ENCODE data around the gene FKBP8. TPM values are rescaled to one million over a fixed set of nuclear protein-coding genes. Genes with fewer than 3 reads are reported as not detected.

FKBP8 gene
- total RNA-seq, 1 donor: 288 TPM

- peak; percentile 42 for DNase-seq (ENCODE audit: insufficient read length, low spot score, missing footprints)
- H4K20me1 ChIP-seq (ENCODE audit: insufficient read depth, low read length): peaks cover 96% of the 10 kb centered on the region
- H3K9me3 ChIP-seq (ENCODE audit: low read depth, low read length): no peaks in the 10 kb centered on the region
- H3K36me3 ChIP-seq (ENCODE audit: insufficient read depth, low read length): no peaks in the 10 kb centered on the region
- TF ChIP-seq, protein P1, sequence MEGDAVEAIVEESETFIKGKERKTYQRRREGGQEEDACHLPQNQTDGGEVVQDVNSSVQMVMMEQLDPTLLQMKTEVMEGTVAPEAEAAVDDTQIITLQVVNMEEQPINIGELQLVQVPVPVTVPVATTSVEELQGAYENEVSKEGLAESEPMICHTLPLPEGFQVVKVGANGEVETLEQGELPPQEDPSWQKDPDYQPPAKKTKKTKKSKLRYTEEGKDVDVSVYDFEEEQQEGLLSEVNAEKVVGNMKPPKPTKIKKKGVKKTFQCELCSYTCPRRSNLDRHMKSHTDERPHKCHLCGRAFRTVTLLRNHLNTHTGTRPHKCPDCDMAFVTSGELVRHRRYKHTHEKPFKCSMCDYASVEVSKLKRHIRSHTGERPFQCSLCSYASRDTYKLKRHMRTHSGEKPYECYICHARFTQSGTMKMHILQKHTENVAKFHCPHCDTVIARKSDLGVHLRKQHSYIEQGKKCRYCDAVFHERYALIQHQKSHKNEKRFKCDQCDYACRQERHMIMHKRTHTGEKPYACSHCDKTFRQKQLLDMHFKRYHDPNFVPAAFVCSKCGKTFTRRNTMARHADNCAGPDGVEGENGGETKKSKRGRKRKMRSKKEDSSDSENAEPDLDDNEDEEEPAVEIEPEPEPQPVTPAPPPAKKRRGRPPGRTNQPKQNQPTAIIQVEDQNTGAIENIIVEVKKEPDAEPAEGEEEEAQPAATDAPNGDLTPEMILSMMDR (IDR thresholded peaks at IDR 0.05; ENCODE audit: extremely low read depth, low read depth, low read length): no peak
- peaks cover 21% of the 10 kb centered on the region for H3K4me1 ChIP-seq (ENCODE audit: insufficient read depth, low read length)
- H3K27ac ChIP-seq (ENCODE audit: low read depth, low read length): no peak overlapping the region
- no peak overlapping the region for H3K4me3 ChIP-seq (ENCODE audit: insufficient read depth, low read length)
- peaks cover 97% of the 10 kb centered on the region for H3K79me2 ChIP-seq (ENCODE audit: insufficient read depth, low read length)
- no peak overlapping the region for H3K4me2 ChIP-seq (ENCODE audit: insufficient read depth, low read length)
- H2AFZ ChIP-seq (ENCODE audit: low read length): no peak overlapping the region
- no peaks in the 10 kb centered on the region for H3K27me3 ChIP-seq (ENCODE audit: insufficient read depth, low read length)
Measured at GRCh38 chr19:18506101-18506930, 37.1 kb downstream of the FKBP8 start.

DNA sequence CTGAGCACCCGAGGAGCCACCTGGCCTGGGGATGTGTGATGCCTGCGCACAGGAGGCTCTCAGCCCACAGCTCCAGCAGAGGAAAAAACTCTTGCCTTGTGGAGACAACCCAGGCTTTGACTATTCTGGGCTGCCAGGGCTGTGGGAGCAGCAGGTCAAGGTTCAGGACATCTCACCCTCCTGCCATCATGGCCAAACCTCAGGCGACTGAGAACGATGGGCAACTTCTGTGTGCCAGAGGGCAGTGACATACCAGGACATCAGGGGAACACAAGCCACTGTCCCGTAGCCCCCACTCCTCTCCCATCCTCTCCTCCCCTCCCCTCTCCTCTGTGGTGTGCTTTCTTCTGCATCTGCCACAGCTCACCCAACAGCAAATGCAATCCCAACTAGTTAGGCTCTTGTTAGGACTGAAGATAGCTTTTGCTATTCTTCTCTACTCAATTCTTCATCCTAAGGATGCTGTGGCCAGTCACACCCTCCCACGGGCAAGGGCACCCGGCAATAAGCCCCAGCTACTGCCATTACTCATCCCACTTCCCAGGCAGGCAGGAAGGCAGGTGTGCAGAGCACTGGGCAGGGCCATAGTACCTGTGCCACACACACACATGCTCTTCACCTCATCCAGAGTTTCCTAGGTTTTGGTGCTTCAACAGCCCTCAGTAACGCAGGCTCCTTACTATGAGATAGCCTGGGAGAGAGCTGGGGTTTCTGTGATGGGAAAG is 38.3 kb downstream of the FKBP8 start:
- peaks cover 21% of the 10 kb centered on the region for H3K4me1 ChIP-seq (ENCODE audit: insufficient read depth, low read length)
- peaks cover 100% of the 10 kb centered on the region for H3K79me2 ChIP-seq (ENCODE audit: insufficient read depth, low read length)
- H3K27me3 ChIP-seq (ENCODE audit: insufficient read depth, low read length): no peaks in the 10 kb centered on the region
- TF ChIP-seq, protein P1 (IDR thresholded peaks at IDR 0.05; ENCODE audit: extremely low read depth, low read depth, low read length): no peak
- H3K36me3 ChIP-seq (ENCODE audit: insufficient read depth, low read length): no peaks in the 10 kb centered on the region
- H4K20me1 ChIP-seq (ENCODE audit: insufficient read depth, low read length): peaks cover 98% of the 10 kb centered on the region
- H3K4me2 ChIP-seq (ENCODE audit: insufficient read depth, low read length): no peak overlapping the region
- DNase-seq (ENCODE audit: insufficient read length, low spot score, missing footprints): no peak
- no peak overlapping the region for H2AFZ ChIP-seq (ENCODE audit: low read length)
- no peak overlapping the region for H3K4me3 ChIP-seq (ENCODE audit: insufficient read depth, low read length)
- H3K27ac ChIP-seq (ENCODE audit: low read depth, low read length): no peak overlapping the region
- no peaks in the 10 kb centered on the region for H3K9me3 ChIP-seq (ENCODE audit: low read depth, low read length)

DNA sequence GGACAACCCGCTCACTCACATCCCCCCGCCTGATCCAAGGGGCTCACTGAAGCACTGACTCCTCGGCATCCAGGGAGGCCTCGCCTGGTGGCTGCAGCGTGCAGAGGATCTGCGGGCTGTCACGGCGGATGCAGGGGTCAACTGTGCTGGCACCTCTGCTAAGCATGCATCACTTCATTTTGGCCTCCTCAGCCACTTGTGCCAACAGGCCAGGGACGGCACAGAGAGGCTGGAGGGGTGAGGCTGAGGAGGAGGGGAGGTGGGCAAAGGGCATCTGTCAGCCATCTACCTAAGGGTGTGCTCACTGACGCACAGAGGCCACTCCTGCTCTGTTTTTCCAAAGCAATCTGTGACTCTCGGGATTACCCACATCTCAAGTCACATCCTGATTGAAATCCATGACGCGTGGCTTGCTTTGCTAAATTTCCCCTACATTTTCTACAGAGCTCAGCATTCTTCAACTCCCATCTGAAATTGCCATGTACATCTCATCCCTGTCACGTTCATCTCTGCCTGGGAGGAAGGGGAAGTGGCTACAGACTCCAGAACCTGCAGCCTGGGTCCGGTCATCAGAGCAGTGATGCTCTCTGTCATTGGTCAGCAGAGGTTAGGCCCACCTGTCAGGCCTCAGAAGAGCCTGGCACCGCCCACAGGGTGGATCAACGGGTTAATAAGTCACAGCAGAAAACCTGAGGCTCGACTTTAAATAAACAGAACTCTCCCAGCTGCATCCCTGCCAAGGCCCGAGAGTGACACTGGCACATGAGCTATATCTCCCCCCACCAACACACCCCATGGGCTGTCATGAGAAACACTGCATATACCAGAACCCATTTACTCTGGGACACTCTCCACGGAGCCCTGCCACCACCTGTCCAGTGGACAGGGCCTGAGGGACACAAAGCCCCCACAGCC is 39.1 kb downstream of the FKBP8 start:
- Histone ChIP-seq H3K27ac (ENCODE audit: low read depth, low read length) (no peak overlapping the region), H3K79me2 (ENCODE audit: insufficient read depth, low read length) (peaks cover 100% of the 10 kb centered on the region), H4K20me1 (ENCODE audit: insufficient read depth, low read length) (peaks cover 98% of the 10 kb centered on the region), H3K36me3 (ENCODE audit: insufficient read depth, low read length) (no peaks in the 10 kb centered on the region), H3K4me3 (ENCODE audit: insufficient read depth, low read length) (no peak overlapping the region), H3K9me3 (ENCODE audit: low read depth, low read length) (no peaks in the 10 kb centered on the region), H2AFZ (ENCODE audit: low read length) (no peak overlapping the region), H3K4me2 (ENCODE audit: insufficient read depth, low read length) (no peak overlapping the region), H3K27me3 (ENCODE audit: insufficient read depth, low read length) (no peaks in the 10 kb centered on the region), H3K4me1 (ENCODE audit: insufficient read depth, low read length) (peaks cover 22% of the 10 kb centered on the region)
- DNase-seq (ENCODE audit: insufficient read length, low spot score, missing footprints): no peak
- TF ChIP-seq, protein P1 (IDR thresholded peaks at IDR 0.05; ENCODE audit: extremely low read depth, low read depth, low read length): no peak
